CD14-positive monocyte (primary cell): ENCODE data around the gene RDX. TPM values are rescaled to one million over a fixed set of nuclear protein-coding genes. Genes with fewer than 3 reads are reported as not detected.
A peak's percentile ranks its signal among the peaks of the same experiment; 100 is the strongest.

ENCODE experiments used
- DNase-seq, 3 donors: peaks; one replicate each; pipeline ENCODE4 v3.0.0-alpha.2; 2011 to 2022
- H2AFZ ChIP-seq: 2 replicates; pipeline ENCODE4 v1.6.0; 2012; ENCODE audit warnings: mild to moderate bottlenecking, low read depth, low read length, inconsistent platforms; ENCODE audit not compliant: insufficient read depth, poor library complexity, severe bottlenecking
- H3K27ac ChIP-seq, 2 donors: 1 replicate in 1 of 2; 2 replicates in 1 of 2; pipeline ENCODE4 v1.5.1; 2012 to 2013; ENCODE audit warnings: low read length in 2 of 2, control low read depth in 1 of 2, inconsistent platforms in 1 of 2, low read depth in 1 of 2, mild to moderate bottlenecking in 1 of 2
- H3K27me3 ChIP-seq, 2 donors: one replicate each; pipeline versions ENCODE4 v1.6.0 to v1.6.1; 2011 to 2013; ENCODE audit warnings: low read length in 2 of 2; ENCODE audit not compliant: control insufficient read depth in 2 of 2, insufficient read depth in 2 of 2
- H3K36me3 ChIP-seq, 2 donors: replicated peaks in 1 of 2; 1 replicate in 1 of 2; 2 replicates in 1 of 2; pipeline versions ENCODE4 v1.5.1 to v1.6.1; 2012 to 2013; ENCODE audit warnings: low read length in 2 of 2, control low read depth in 1 of 2, inconsistent platforms in 1 of 2, mild to moderate bottlenecking in 1 of 2; ENCODE audit not compliant: insufficient read depth in 2 of 2, control insufficient read depth in 1 of 2
- H3K4me1 ChIP-seq, 2 donors: 1 replicate in 1 of 2; 2 replicates in 1 of 2; pipeline versions ENCODE4 v1.5.1 to v1.6.1; 2012 to 2013; ENCODE audit warnings: low read length in 2 of 2, control low read depth in 1 of 2, inconsistent platforms in 1 of 2, mild to moderate bottlenecking in 1 of 2, moderate library complexity in 1 of 2; ENCODE audit not compliant: insufficient read depth in 2 of 2, control insufficient read depth in 1 of 2
- H3K4me2 ChIP-seq: replicated peaks from 2 replicates; pipeline ENCODE3; 2012; ENCODE audit warnings: low read length, moderate library complexity, mild to moderate bottlenecking; ENCODE audit not compliant: poor library complexity, severe bottlenecking; ENCODE audit errors: extremely low read depth
- H3K4me3 ChIP-seq, 3 experiments: fragments of 200-600 bp in 1 of 3; sonication (generic) in 1 of 3; replicated peaks in 1 of 3; 1 replicate in 2 of 3; 2 replicates in 1 of 3; pipeline ENCODE4 v1.5.1; 2011 to 2013; ENCODE audit warnings: low read length in 3 of 3, mild to moderate bottlenecking in 3 of 3, control low read depth in 2 of 3, low read depth in 2 of 3, inconsistent platforms in 1 of 3, moderate library complexity in 1 of 3
- H3K79me2 ChIP-seq: 2 replicates; pipeline ENCODE4 v1.6.0; 2012; ENCODE audit warnings: mild to moderate bottlenecking, control low read depth, inconsistent platforms, low read length, moderate library complexity; ENCODE audit not compliant: insufficient read depth
- H3K9ac ChIP-seq: 2 replicates; pipeline ENCODE4 v1.6.0; 2017; ENCODE audit warnings: low read length, mild to moderate bottlenecking; ENCODE audit not compliant: insufficient read depth, poor library complexity, severe bottlenecking
- H3K9me3 ChIP-seq, 2 donors: replicated peaks in 1 of 2; 1 replicate in 1 of 2; 2 replicates in 1 of 2; pipeline versions ENCODE4 v1.5.1 to v1.6.1; 2012 to 2013; ENCODE audit warnings: low read length in 2 of 2, control low read depth in 1 of 2; ENCODE audit not compliant: control insufficient read depth in 1 of 2, insufficient read depth in 1 of 2
- H4K20me1 ChIP-seq: 2 replicates; pipeline ENCODE4 v1.6.0; 2012; ENCODE audit warnings: mild to moderate bottlenecking, low read length, control low read depth, moderate library complexity; ENCODE audit not compliant: insufficient read depth
- H3K27ac Mint-ChIP-seq, 7 donors: one replicate each; pipeline ENCODE4 v1.8.0; 2020; ENCODE audit warnings: mild to moderate bottlenecking in 7 of 7, mixed read lengths in 7 of 7, moderate library complexity in 6 of 7, inconsistent platforms in 2 of 7
- H3K27me3 Mint-ChIP-seq, 3 donors: one replicate each; pipeline ENCODE4 v1.8.0; 2021 to 2022; ENCODE audit warnings: low read depth in 3 of 3, mild to moderate bottlenecking in 3 of 3, mixed read lengths in 3 of 3, moderate library complexity in 3 of 3, inconsistent platforms in 1 of 3
- H3K36me3 Mint-ChIP-seq, 2 donors: one replicate each; pipeline ENCODE4 v1.8.0; 2020; ENCODE audit warnings: mixed read lengths in 2 of 2, inconsistent platforms in 1 of 2, mild to moderate bottlenecking in 1 of 2
- H3K4me1 Mint-ChIP-seq: one replicate; pipeline ENCODE4 v1.8.0; 2020; ENCODE audit warnings: mild to moderate bottlenecking, mixed read lengths
- H3K4me3 Mint-ChIP-seq, 2 donors: one replicate each; pipeline ENCODE4 v1.8.0; 2020; ENCODE audit warnings: mild to moderate bottlenecking in 2 of 2, mixed read lengths in 2 of 2, moderate library complexity in 1 of 2
- H3K9me3 Mint-ChIP-seq, 7 donors: one replicate each; pipeline ENCODE4 v1.8.0; 2020 to 2022; ENCODE audit warnings: mixed read lengths in 7 of 7, mild to moderate bottlenecking in 6 of 7, moderate library complexity in 6 of 7, inconsistent platforms in 2 of 7
- CTCF ChIP-seq: fragments of 200-600 bp; IDR thresholded peaks from one replicate; pipeline ENCODE4 v1.8.0; 2022; ENCODE audit warnings: antibody characterized with exemption, mild to moderate bottlenecking
- WGBS: methylation state at CpG from one replicate; pipeline ENCODE4 v1.1.5; 2013; ENCODE audit warnings: missing lambda C conversion rate; ENCODE audit not compliant: insufficient coverage; 5-methylcytosine and 5-hydroxymethylcytosine counted together
- intact Hi-C, 2 donors: fragments of 100-400 bp; cut with micrococcal nuclease; formaldehyde crosslinking; loops; one replicate each; pipeline versions ENCODE4 v1.15.0 to v1.15.1; 2023
- polyA plus RNA-seq, 3 donors: library from polyadenylated mRNA; depleted of rRNA in 1 of 3; unstranded in 2 of 3; stranded (reverse) in 1 of 3; fragments of 300-500 nt in 2 of 3; fragments of >200 nt in 1 of 3; fragmentation: Illumina TruSeq in 2 of 3; gene quantifications; 1 replicate in 2 of 3; 2 replicates in 1 of 3; pipeline ENCODE4 v1.2.3, GENCODE V29; 2012 to 2021

The RDX gene
- polyA plus RNA-seq, 3 donors: 11.9 to 22.0 (median 20.9) TPM

GRCh38 chr11:110295531-110296225 lies 736 bp downstream of the RDX start:
- Histone ChIP-seq H3K27ac (peak overlapping the region; percentile 70 to 85), H3K9ac (peak overlapping the region; percentile 94), H3K9me3 (no peaks in the 10 kb centered on the region), H4K20me1 (peaks cover 50% of the 10 kb centered on the region), H3K27me3 (no peaks in the 10 kb centered on the region), H3K4me1 (peaks cover 36 to 37% of the 10 kb centered on the region in 2 donors), H2AFZ (peak overlapping the region; percentile 88), H3K4me2 (peak overlapping the region; percentile 87), H3K4me3 (peak overlapping the region; percentile 67 to 89 (median 82)), H3K36me3 (no peaks in the 10 kb centered on the region), H3K79me2 (peaks cover 52% of the 10 kb centered on the region)
- Mint-ChIP-seq H3K27ac (peak overlapping the region; percentile 72 to 92 (median 86)), H3K9me3 (no peaks in the 10 kb centered on the region), H3K27me3 (peaks cover 0 to 5% (median 3%) of the 10 kb centered on the region in 3 donors), H3K4me1 (peaks cover 36% of the 10 kb centered on the region), H3K36me3 (peaks cover 2 to 4% of the 10 kb centered on the region in 2 donors), H3K4me3 (peak overlapping the region; percentile 88 to 93)
- no peak for TF ChIP-seq CTCF
- peak; percentile 51 to 59 (median 55) for DNase-seq
- under 1% methylated on average over 38 of the region's 39 CpGs for WGBS
- intact Hi-C loops: loop anchor here (5.0 to 10.0 kb wide), 3 partner anchors 77 to 351 kb away; no protein-coding TSS in a partner anchor

- H3K36me3 ChIP-seq: no peaks in the 10 kb centered on the region
- H3K27ac Mint-ChIP-seq: peak overlapping the region in 1 of 7 donors; percentile 79
- H3K79me2 ChIP-seq: peaks cover 58% of the 10 kb centered on the region
- peaks cover 36% of the 10 kb centered on the region for H3K4me1 Mint-ChIP-seq
- no peak overlapping the region for H2AFZ ChIP-seq
- no peak for TF ChIP-seq CTCF
- H3K27ac ChIP-seq: peak overlapping the region in 1 of 2 donors; percentile 85
- peak overlapping the region; percentile 67 to 89 (median 82) for H3K4me3 ChIP-seq
- no peaks in the 10 kb centered on the region for H3K27me3 ChIP-seq
- intact Hi-C loops: loop anchor here (5.0 to 10.0 kb wide), 3 partner anchors 77 to 350 kb away; no protein-coding TSS in a partner anchor
- H3K27me3 Mint-ChIP-seq: peaks cover 0 to 5% (median 3%) of the 10 kb centered on the region in 3 donors
- DNase-seq: no peak
- peaks cover 56% of the 10 kb centered on the region for H4K20me1 ChIP-seq
- no peaks in the 10 kb centered on the region for H3K9me3 Mint-ChIP-seq
- H3K9ac ChIP-seq: peak overlapping the region; percentile 94
- H3K4me3 Mint-ChIP-seq: peak overlapping the region; percentile 88 to 93
- H3K4me1 ChIP-seq: peaks cover 36 to 37% of the 10 kb centered on the region in 2 donors
- H3K4me2 ChIP-seq: peak overlapping the region; percentile 87
- WGBS: no CpG with 5 or more reads among the region's 4 CpGs
- H3K9me3 ChIP-seq: no peaks in the 10 kb centered on the region
- peaks cover 2 to 4% of the 10 kb centered on the region in 2 donors for H3K36me3 Mint-ChIP-seq
Observed at GRCh38 chr11:110295086-110295485, 1.3 kb downstream of the RDX start.
